ENCODE measurements around the gene MRPL39. TPM values are rescaled to one million over a fixed set of nuclear protein-coding genes. Genes with fewer than 3 reads are reported as not detected.

The MRPL39 gene
- total RNA-seq, 1 donor from 2014 or later: 49.9 TPM

DNA sequence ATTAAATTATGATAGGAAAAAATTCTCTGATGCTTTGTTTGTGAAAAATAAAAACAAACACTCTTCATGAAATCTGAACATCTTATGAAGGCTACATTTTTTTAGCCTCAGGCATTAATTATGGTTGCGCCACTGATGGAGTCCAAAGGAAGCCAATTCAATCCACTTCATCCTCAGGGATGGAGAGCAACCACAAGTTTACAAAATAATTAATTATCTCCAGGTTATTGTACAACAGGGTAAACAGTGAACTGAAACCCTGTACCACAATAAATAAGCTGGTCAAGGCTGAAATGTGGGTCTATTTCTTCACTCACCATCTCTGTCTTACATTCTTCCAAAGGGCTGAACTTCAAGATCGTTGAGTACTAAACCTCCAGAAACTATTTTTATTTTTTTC, 49.2 kb downstream of the MRPL39 start:
- Histone ChIP-seq H3K9me3 (replicated peaks) (no peaks in the 10 kb centered on the region), H3K27ac (replicated peaks) (no peak overlapping the region), H3K27me3 (ENCODE audit: low read depth) (no peaks in the 10 kb centered on the region), H3K36me3 (no peaks in the 10 kb centered on the region), H3K4me1 (peaks cover 6% of the 10 kb centered on the region), H3K4me3 (no peak overlapping the region)
- intact Hi-C loops (cut with micrococcal nuclease): no loop called here
- TF ChIP-seq, protein P1, sequence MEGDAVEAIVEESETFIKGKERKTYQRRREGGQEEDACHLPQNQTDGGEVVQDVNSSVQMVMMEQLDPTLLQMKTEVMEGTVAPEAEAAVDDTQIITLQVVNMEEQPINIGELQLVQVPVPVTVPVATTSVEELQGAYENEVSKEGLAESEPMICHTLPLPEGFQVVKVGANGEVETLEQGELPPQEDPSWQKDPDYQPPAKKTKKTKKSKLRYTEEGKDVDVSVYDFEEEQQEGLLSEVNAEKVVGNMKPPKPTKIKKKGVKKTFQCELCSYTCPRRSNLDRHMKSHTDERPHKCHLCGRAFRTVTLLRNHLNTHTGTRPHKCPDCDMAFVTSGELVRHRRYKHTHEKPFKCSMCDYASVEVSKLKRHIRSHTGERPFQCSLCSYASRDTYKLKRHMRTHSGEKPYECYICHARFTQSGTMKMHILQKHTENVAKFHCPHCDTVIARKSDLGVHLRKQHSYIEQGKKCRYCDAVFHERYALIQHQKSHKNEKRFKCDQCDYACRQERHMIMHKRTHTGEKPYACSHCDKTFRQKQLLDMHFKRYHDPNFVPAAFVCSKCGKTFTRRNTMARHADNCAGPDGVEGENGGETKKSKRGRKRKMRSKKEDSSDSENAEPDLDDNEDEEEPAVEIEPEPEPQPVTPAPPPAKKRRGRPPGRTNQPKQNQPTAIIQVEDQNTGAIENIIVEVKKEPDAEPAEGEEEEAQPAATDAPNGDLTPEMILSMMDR (IDR thresholded peaks at IDR 0.05; ENCODE audit: borderline replicate concordance): no peak
- no peak for DNase-seq

DNA sequence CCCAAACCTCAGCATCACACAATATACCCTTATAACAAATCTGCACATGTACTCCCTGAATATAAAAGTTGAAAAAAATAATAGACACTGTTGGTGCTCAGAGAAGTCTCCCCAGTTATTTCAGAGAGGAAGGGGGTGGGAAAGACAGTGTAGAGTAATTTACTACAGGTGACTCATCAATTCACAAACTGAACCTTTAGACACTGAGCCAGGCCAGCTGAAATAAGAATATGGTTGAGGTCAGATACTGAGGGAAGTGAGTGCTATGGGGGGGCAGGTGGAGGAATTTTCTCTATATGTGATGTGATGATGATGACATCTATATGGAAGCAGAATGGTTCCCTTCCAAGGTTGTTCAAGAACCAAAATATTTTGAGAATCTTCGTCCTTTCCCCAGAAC, 50.1 kb downstream of the MRPL39 start:
- Histone ChIP-seq H3K4me3 (no peak overlapping the region), H3K27me3 (ENCODE audit: low read depth) (no peaks in the 10 kb centered on the region), H3K4me1 (peaks cover 3% of the 10 kb centered on the region), H3K36me3 (no peaks in the 10 kb centered on the region), H3K27ac (replicated peaks) (no peak overlapping the region), H3K9me3 (replicated peaks) (no peaks in the 10 kb centered on the region)
- TF ChIP-seq, protein P1 (IDR thresholded peaks at IDR 0.05; ENCODE audit: borderline replicate concordance): no peak
- intact Hi-C loops (cut with micrococcal nuclease): no loop called here
- DNase-seq: no peak

DNA sequence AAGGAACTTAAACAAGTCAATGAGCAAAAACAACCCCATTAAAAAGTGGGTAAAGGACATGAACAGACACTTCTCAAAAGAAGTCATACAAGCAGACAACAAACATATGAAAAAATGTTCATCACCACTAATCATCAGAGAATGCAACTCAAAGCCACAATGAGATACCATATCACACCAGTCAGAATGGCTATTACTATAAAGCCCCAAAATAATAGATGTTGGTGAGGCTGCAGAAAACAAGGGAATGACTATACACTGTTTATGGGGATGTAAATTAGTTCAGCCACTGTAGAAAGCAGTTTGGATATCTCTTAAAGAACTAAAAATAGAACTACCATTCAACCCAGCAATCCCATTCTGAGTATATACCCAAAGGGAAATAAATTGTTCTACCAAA, 51.2 kb downstream of the MRPL39 start:
- Histone ChIP-seq H3K27ac (replicated peaks) (no peak overlapping the region), H3K4me3 (no peak overlapping the region), H3K27me3 (ENCODE audit: low read depth) (no peaks in the 10 kb centered on the region), H3K4me1 (no peaks in the 10 kb centered on the region), H3K9me3 (replicated peaks) (no peaks in the 10 kb centered on the region), H3K36me3 (no peaks in the 10 kb centered on the region)
- DNase-seq: no peak
- TF ChIP-seq, protein P1 (IDR thresholded peaks at IDR 0.05; ENCODE audit: borderline replicate concordance): no peak
- intact Hi-C loops (cut with micrococcal nuclease): no loop called here

DNA sequence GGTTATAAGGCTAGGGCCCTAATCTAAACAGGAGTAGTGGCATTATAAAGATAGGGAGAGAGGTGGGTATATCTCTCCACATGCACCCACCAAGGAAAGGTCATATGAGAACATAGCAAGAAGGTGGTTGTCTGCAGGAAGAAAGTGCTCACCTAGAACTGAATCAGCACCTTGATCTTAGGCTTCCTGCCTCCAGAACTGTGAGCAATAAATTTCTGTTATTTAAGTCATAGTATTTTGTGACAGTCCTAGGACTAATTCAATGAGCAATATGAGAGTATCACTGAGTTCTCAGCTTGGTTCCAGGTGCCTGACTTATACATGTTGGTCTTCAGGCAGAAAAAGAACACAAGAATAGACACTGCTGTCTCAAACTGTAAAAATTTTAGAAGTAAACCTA, 51.8 kb downstream of the MRPL39 start:
- TF ChIP-seq, protein P1 (IDR thresholded peaks at IDR 0.05; ENCODE audit: borderline replicate concordance): no peak
- Histone ChIP-seq H3K4me1 (no peaks in the 10 kb centered on the region), H3K27ac (replicated peaks) (no peak overlapping the region), H3K4me3 (no peak overlapping the region), H3K9me3 (replicated peaks) (no peaks in the 10 kb centered on the region), H3K27me3 (ENCODE audit: low read depth) (no peaks in the 10 kb centered on the region), H3K36me3 (no peaks in the 10 kb centered on the region)
- no peak for DNase-seq
- intact Hi-C loops (cut with micrococcal nuclease): no loop called here

DNA sequence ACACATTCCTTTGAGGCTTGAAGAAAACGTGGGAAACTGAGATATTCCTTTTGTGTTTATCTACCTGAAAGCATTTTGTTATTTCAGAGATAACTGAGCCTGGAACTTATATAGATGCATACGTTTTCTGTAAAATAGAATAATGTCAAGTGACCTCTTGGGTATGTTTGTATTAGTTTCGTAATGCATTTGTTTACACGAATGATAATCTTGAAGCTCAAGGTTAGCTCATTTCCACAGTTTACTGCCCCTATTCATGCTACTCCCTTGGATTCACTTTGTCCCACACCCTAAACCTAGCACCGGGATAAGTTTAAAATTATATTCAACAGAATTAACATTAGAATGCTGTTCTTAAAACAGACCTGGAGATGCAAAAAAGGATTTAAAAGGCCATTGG, 54.4 kb downstream of the MRPL39 start:
- no peak for DNase-seq
- no peaks in the 10 kb centered on the region for H3K36me3 ChIP-seq
- H3K4me3 ChIP-seq: no peak overlapping the region
- H3K27ac ChIP-seq (replicated peaks): no peak overlapping the region
- no peaks in the 10 kb centered on the region for H3K9me3 ChIP-seq (replicated peaks)
- no peaks in the 10 kb centered on the region for H3K4me1 ChIP-seq
- no peaks in the 10 kb centered on the region for H3K27me3 ChIP-seq (ENCODE audit: low read depth)
- TF ChIP-seq, protein P1 (IDR thresholded peaks at IDR 0.05; ENCODE audit: borderline replicate concordance): no peak
- intact Hi-C loops (cut with micrococcal nuclease): no loop called here

DNA sequence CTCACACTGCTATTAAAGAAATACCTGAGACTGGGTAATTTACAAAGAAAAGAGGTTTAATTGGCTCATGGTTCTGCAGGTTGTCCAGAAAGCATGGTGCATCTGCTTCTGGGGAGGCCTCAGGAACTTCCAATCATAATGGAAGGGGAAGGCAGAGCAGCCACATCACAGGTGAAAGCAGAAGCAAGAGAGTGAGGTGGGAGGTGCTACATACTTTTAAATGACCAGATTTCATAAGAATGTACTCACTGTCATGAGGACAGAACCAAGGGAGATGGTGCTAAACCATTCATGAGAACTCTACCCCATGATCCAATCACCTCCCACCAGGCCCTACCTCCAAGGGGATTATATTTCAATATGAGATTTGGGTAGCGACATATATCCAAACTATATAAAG, 55.7 kb downstream of the MRPL39 start:
- TF ChIP-seq, protein P1 (IDR thresholded peaks at IDR 0.05; ENCODE audit: borderline replicate concordance): no peak
- DNase-seq: no peak
- no peaks in the 10 kb centered on the region for H3K9me3 ChIP-seq (replicated peaks)
- no peak overlapping the region for H3K4me3 ChIP-seq
- H3K36me3 ChIP-seq: no peaks in the 10 kb centered on the region
- no peak overlapping the region for H3K27ac ChIP-seq (replicated peaks)
- H3K27me3 ChIP-seq (ENCODE audit: low read depth): no peaks in the 10 kb centered on the region
- intact Hi-C loops (cut with micrococcal nuclease): no loop called here
- no peaks in the 10 kb centered on the region for H3K4me1 ChIP-seq

Data from left ventricle myocardium inferior (tissue), 1 donor.